Fibroblast of mammary gland (primary cell): ENCODE measurements around the gene MIX23.
A peak's percentile ranks its signal among the peaks of the same experiment; 100 is the strongest.

Experiments
- DNase-seq: peaks from one replicate; pipeline ENCODE4 v3.0.0-alpha.2; 2010; ENCODE audit warnings: low read depth
- H3K4me3 ChIP-seq: 2 replicates; pipeline ENCODE4 v1.5.1; 2011; ENCODE audit warnings: low read depth, mild to moderate bottlenecking, low read length, moderate library complexity; ENCODE audit not compliant: control insufficient read depth
- CTCF ChIP-seq: conservative IDR thresholded peaks from 2 replicates; pipeline ENCODE4 v1.5.1; 2011; ENCODE audit warnings: low read depth, low read length, inconsistent platforms; ENCODE audit not compliant: control insufficient read depth, insufficient read depth

Gene MIX23

GRCh38 chr3:122415762-122416654 is 33.0 kb upstream of the MIX23 start, which contains the start of gene WDR5B:
TSS of gene WDR5B (minus strand) at chr3:122416062. CDS start at chr3:122415528, 534 bp downstream.
- peak; percentile 15 for TF ChIP-seq CTCF
- H3K4me3 ChIP-seq, result peak within 1 kb of the TSS; percentile 96
- DNase-seq, result peak; percentile 96

- DNase-seq, result peak; percentile 40
- no peak for TF ChIP-seq CTCF
- peak overlapping the region; percentile 96 for H3K4me3 ChIP-seq
Observed at GRCh38 chr3:122415104-122415744, 32.2 kb upstream of the MIX23 start.

- H3K4me3 ChIP-seq, result no peak overlapping the region
- no peak for TF ChIP-seq CTCF
- DNase-seq, result peak; percentile 48
Observed at GRCh38 chr3:122414391-122414790, 31.4 kb upstream of the MIX23 start.

- no peak overlapping the region for H3K4me3 ChIP-seq
- TF ChIP-seq CTCF, result no peak
- no peak for DNase-seq
Observed at GRCh38 chr3:122410639-122411038, 27.6 kb upstream of the MIX23 start.

GRCh38 chr3:122410111-122410510 is 27.1 kb upstream of the MIX23 start:
- DNase-seq, result no peak
- no peak for TF ChIP-seq CTCF

GRCh38 chr3:122409446-122409845 is 26.4 kb upstream of the MIX23 start:
- no peak for TF ChIP-seq CTCF
- no peak for DNase-seq
- no peak overlapping the region for H3K4me3 ChIP-seq

More at GRCh38 chr3:122410111-122410510, 27.1 kb upstream of the MIX23 start:
- H3K4me3 ChIP-seq, result no peak overlapping the region
